Sigmoid colon (tissue), 7 donors: ENCODE measurements around the gene EPG5. TPM values are rescaled to one million over a fixed set of nuclear protein-coding genes. Genes with fewer than 3 reads are reported as not detected.
A peak's percentile ranks its signal among the peaks of the same experiment; 100 is the strongest.
"Not testable (repeated sequence)": the region's sequence is repeated elsewhere in the genome, so short reads cannot be mapped to it uniquely, and the experiment has no call there.

ENCODE experiments used
- DNase-seq: peaks from one replicate; pipeline ENCODE4 v3.0.0-alpha.2; 2019
- H3K27ac ChIP-seq, 4 donors: fragments of 200-600 bp; sonication (generic); one replicate each; pipeline ENCODE4 v1.5.1; 2016 to 2019; ENCODE audit warnings: mild to moderate bottlenecking in 1 of 4
- H3K27me3 ChIP-seq, 3 donors: fragments of 200-600 bp; sonication (generic); one replicate each; pipeline ENCODE4 v1.5.1; 2019; ENCODE audit warnings: mild to moderate bottlenecking in 1 of 3
- H3K36me3 ChIP-seq, 4 donors: fragments of 200-600 bp; sonication (generic); one replicate each; pipeline ENCODE4 v1.5.1; 2016 to 2019
- H3K4me1 ChIP-seq, 4 donors: fragments of 200-600 bp; sonication (generic); one replicate each; pipeline ENCODE4 v1.5.1; 2017 to 2019
- H3K4me3 ChIP-seq, 4 donors: fragments of 200-600 bp; sonication (generic); one replicate each; pipeline ENCODE4 v1.5.1; 2017 to 2019; ENCODE audit warnings: mild to moderate bottlenecking in 2 of 4, moderate library complexity in 1 of 4
- H3K9me3 ChIP-seq, 4 donors: fragments of 200-600 bp in 3 of 4; sonication (generic) in 3 of 4; one replicate each; pipeline versions ENCODE4 v1.5.1 to v1.6.1; 2013 to 2019
- EP300 ChIP-seq, 4 donors: sonication (generic); formaldehyde crosslinking; IDR thresholded peaks; one replicate each; pipeline ENCODE4 v1.6.1; 2017; ENCODE audit warnings: antibody characterized with exemption in 4 of 4
- POLR2A ChIP-seq, 2 donors: fragments of 450-650 bp; IDR thresholded peaks; one replicate each; pipeline ENCODE4 v1.6.1; 2016; ENCODE audit warnings: antibody characterized with exemption in 2 of 2, mild to moderate bottlenecking in 2 of 2, moderate library complexity in 2 of 2
- POLR2AphosphoS5 ChIP-seq, 4 donors: sonication (generic); formaldehyde crosslinking; IDR thresholded peaks; one replicate each; pipeline ENCODE4 v1.6.1; 2017; ENCODE audit warnings: antibody characterized with exemption in 4 of 4
- WGBS, 2 donors: extraction: QIAGEN DNeasy Blood & Tissue Kit; methylation state at CpG; one replicate each; pipeline ENCODE4 v1.1.7; 2013; 5-methylcytosine and 5-hydroxymethylcytosine counted together
- intact Hi-C: fragments of 100-400 bp; cut with DNase I; formaldehyde crosslinking; loops from one replicate; pipeline ENCODE4 v1.15.1; 2023
- polyA plus RNA-seq, 3 donors: library from polyadenylated mRNA; stranded (reverse); fragments of 200-250 nt; gene quantifications; one replicate each; pipeline ENCODE4 v1.2.3, GENCODE V29; 2013
- total RNA-seq, 4 donors: library from RNA; depleted of rRNA; stranded (reverse); fragments of >200 nt; gene quantifications; one replicate each; pipeline ENCODE4 v1.1.0, GENCODE V29; 2016
- TF ChIP-seq, protein P1 (sequence below), 4 experiments: fragments of 450-650 bp in 3 of 4; fragments of 200-600 bp in 1 of 4; IDR thresholded peaks; one replicate each; pipeline ENCODE4 v1.5.1; 2016 to 2019; ENCODE audit warnings: antibody characterized with exemption in 4 of 4, mild to moderate bottlenecking in 3 of 4, moderate library complexity in 2 of 4
- donor health status: healthy with polysubstance abuse.
- donor health status: Bipolar disorder and iron deficiency.
- donor health status: healthy.

Gene EPG5
- total and polyA plus RNA-seq, 7 donors, result 3.7 to 29.1 (median 17.1) TPM

DNA sequence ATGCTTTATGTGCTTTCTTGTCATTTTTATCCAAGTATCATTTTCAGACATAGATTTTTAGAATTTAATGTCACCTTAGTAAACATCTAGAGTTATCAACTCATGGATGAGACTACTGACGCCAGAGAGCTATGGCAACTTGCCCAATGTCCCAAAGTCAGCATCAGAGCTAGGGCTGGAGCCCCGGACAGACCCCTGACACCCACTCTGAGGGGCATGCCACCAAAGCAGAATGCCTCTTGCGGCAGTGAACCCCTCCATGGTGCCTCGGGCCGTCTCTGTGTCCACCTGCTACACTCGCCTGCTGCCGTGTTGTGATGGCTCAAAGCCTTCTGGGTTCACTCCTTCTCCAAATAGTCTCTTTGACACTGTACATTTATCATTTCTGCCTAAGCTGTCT, 136.2 kb downstream of the EPG5 start:
- Histone ChIP-seq H3K4me3 (no peak overlapping the region), H3K27ac (no peak overlapping the region), H3K4me1 (peaks cover 0 to 15% (median 10%) of the 10 kb centered on the region in 4 donors), H3K27me3 (peaks cover 0 to 30% (median 10%) of the 10 kb centered on the region in 3 donors), H3K36me3 (no peaks in the 10 kb centered on the region), H3K9me3 (no peaks in the 10 kb centered on the region)
- WGBS, 2 donors, result 73 to 92% methylated on average over 7 of the region's 7 CpGs
- intact Hi-C loops, result loop anchor here (10.0 kb wide), 1 partner anchor 56 kb away; no protein-coding TSS in a partner anchor
- DNase-seq, result no peak
- TF ChIP-seq POLR2A (IDR thresholded peaks at IDR 0.05), result no peak

DNA sequence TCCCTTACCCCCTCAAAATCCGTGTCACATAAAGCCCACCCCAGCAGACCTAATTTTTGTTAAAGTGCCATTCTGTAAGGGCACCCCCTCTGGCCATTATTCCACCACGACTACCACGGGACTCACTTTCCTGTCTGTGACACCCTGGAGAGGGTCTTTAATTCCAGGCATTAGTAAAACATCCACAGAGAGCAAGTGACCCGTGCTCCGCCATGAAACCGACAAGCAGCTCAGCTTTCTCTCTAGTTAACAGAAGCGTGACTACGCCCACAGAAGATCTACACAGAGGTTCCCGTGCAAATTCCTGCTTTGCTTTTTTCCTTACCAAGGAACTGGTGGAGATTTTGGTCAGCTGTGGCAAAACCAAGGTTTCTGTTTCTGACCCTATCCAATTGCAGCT, 137.3 kb downstream of the EPG5 start:
- no peaks in the 10 kb centered on the region for H3K36me3 ChIP-seq
- no peak overlapping the region for H3K27ac ChIP-seq
- no peaks in the 10 kb centered on the region for H3K9me3 ChIP-seq
- intact Hi-C loops, result loop anchor here (10.0 kb wide), 1 partner anchor 55 kb away; no protein-coding TSS in a partner anchor
- peaks cover 0 to 15% (median 10%) of the 10 kb centered on the region in 4 donors for H3K4me1 ChIP-seq
- no peak for DNase-seq
- peaks cover 0 to 21% (median 0%) of the 10 kb centered on the region in 3 donors for H3K27me3 ChIP-seq
- no peak for TF ChIP-seq EP300 (IDR thresholded peaks at IDR 0.05)
- no peak for TF ChIP-seq POLR2A (IDR thresholded peaks at IDR 0.05)
- no peak for TF ChIP-seq POLR2AphosphoS5 (IDR thresholded peaks at IDR 0.05)
- TF ChIP-seq, protein P1, sequence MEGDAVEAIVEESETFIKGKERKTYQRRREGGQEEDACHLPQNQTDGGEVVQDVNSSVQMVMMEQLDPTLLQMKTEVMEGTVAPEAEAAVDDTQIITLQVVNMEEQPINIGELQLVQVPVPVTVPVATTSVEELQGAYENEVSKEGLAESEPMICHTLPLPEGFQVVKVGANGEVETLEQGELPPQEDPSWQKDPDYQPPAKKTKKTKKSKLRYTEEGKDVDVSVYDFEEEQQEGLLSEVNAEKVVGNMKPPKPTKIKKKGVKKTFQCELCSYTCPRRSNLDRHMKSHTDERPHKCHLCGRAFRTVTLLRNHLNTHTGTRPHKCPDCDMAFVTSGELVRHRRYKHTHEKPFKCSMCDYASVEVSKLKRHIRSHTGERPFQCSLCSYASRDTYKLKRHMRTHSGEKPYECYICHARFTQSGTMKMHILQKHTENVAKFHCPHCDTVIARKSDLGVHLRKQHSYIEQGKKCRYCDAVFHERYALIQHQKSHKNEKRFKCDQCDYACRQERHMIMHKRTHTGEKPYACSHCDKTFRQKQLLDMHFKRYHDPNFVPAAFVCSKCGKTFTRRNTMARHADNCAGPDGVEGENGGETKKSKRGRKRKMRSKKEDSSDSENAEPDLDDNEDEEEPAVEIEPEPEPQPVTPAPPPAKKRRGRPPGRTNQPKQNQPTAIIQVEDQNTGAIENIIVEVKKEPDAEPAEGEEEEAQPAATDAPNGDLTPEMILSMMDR (IDR thresholded peaks at IDR 0.05), result no peak
- WGBS, 2 donors, result 78 to 83% methylated on average over 9 of the region's 9 CpGs
- H3K4me3 ChIP-seq, result no peak overlapping the region

DNA sequence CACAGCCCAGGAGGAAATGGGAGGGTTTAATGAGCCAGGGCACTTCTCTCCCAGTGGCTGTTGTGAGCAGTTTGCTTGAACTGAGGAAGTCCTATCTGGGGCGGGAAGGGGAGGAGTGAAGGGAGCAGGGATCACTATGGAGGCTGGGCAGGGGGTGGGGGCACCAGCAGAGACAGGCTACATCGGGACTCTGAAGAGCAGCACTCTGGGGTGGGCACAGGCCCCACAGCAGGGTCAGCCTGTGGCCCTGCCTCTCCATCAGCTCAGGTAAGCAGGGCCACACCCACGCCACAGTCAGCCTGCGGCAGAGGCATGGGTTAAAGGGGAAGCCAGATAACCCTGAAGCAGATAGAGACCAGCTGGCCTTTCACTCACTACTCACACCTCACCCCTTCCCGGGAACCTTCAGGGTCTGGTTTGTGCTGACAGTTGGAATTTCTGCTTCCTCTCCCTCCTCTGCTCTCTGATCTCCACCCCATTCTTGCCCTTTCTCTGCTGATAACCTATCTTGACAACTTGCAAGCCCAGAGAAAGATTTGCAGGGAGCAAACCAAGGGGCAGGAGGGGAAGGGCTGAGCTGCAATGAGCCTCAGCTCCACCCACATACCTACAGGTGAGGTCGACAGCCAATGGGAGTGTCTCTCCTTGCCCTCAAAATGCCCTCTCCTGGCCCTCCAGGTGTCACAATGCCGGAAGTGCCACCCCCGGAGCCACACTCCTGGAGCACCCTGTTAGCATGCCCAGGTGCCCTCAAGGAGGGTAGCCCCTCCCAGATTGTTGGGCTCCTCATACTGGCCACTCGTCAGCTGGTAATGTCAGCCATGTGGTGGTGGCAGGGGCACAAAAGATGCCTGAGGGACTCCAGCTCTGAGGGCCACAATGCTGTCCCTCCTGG, 138.0 kb downstream of the EPG5 start:
- WGBS, 2 donors, result 14 to 52% methylated on average over 9 of the region's 9 CpGs
- no peak for DNase-seq

DNA sequence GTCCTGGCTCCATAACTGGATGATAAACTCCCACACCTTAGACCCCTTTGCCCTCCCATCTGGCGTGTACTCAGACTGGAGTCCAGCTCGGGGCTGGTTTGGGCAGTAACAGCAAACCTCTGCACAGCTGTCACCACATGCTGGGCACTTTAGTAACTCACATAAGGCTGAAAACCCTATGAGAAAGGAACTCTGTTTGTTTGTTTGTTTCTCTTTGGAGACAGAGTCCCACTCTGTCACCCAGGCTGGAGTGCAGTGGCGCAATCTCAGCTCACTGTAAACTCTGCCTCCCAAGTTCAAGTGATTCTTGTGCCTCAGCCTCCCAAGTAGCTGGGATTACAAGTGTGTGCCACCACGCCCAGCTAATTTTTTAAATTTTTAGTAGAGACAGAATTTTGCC, 140.4 kb downstream of the EPG5 start:
- H3K4me3 ChIP-seq, DNase-seq, H3K27ac ChIP-seq, H3K9me3 ChIP-seq, intact Hi-C loops, H3K36me3 ChIP-seq, H3K27me3 ChIP-seq: not testable (repeated sequence)
- peaks cover 0 to 15% (median 10%) of the 10 kb centered on the region in 4 donors for H3K4me1 ChIP-seq
- WGBS, 2 donors, result 88 to 93% methylated on average over 4 of the region's 4 CpGs

More for the DNA sequence above, 138.0 kb downstream of the EPG5 start:
- no peaks in the 10 kb centered on the region for H3K36me3 ChIP-seq
- H3K9me3 ChIP-seq, result no peaks in the 10 kb centered on the region
- intact Hi-C loops, result no loop called here
- TF ChIP-seq, protein P1 (IDR thresholded peaks at IDR 0.05), result no peak
- TF ChIP-seq POLR2A (IDR thresholded peaks at IDR 0.05) (no peak), EP300 (IDR thresholded peaks at IDR 0.05) (no peak), POLR2AphosphoS5 (IDR thresholded peaks at IDR 0.05) (no peak)
- no peak overlapping the region for H3K27ac ChIP-seq
- H3K27me3 ChIP-seq, result peaks cover 0 to 14% (median 0%) of the 10 kb centered on the region in 3 donors
- peak overlapping the region in 1 of 4 donors; percentile 17 for H3K4me3 ChIP-seq
- H3K4me1 ChIP-seq, result peaks cover 0 to 15% (median 10%) of the 10 kb centered on the region in 4 donors

DNA sequence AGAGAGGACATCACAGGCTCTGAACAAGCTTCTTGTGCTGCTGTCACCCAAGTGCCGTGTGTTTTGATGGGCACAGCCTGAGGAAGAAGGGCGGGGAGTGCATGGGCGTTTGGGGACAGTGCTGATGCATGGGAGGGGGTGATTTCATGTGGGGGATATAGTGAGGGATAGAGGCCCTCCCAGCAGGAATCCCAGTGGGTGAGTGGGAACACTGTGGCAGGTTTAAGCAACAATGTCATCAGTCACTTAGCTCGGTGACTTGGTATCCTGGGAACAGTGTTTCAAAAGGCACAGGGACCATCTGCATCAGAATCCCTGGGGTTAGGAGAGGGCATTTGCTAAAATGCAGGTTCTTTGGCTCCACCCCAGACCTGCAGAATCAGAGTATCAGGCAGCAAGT, 141.0 kb downstream of the EPG5 start:
- intact Hi-C loops, result no loop called here
- DNase-seq, result no peak
- Histone ChIP-seq H3K9me3 (no peaks in the 10 kb centered on the region), H3K27me3 (no peaks in the 10 kb centered on the region), H3K36me3 (no peaks in the 10 kb centered on the region), H3K27ac (no peak overlapping the region), H3K4me3 (no peak overlapping the region), H3K4me1 (peaks cover 0 to 15% (median 10%) of the 10 kb centered on the region in 4 donors)
- TF ChIP-seq POLR2A (IDR thresholded peaks at IDR 0.05), result no peak
- no peak for TF ChIP-seq EP300 (IDR thresholded peaks at IDR 0.05)
- TF ChIP-seq POLR2AphosphoS5 (IDR thresholded peaks at IDR 0.05), result no peak
- TF ChIP-seq, protein P1 (IDR thresholded peaks at IDR 0.05), result no peak
- WGBS, 2 donors, result 79 to 86% methylated on average over 4 of the region's 4 CpGs
